ENCODE data around the gene STK38L.
"Not testable (repeated sequence)": the region's sequence is repeated elsewhere in the genome, so short reads cannot be mapped to it uniquely, and the experiment has no call there.

STK38L gene

DNA sequence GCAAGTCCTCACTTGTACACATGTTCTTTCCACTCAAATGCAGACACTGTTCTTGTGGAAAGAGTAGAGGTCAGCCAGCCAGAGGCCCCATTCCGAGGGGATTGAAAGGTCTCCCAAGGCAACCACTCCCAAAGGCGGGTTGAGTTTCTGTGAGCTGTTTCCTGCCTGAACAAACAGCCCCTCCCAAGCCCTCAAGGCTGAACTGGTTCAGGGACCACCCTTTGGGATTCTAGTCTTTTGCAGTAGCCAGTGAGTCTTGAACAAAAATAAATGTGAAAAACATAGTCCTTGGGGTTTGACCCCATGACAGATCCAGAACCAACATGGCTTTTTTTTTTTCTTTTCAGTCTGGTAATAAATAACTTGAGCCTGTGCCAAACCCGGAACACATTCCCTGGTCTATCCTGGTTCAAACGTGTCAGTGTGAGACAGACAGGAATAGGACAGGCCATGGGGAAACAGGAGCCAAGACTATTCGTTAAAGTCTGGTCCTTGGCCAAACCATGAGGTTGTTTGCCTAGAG, 17.6 kb upstream of the STK38L start:
- DNase-seq (ENCODE audit: low read depth) = no peak

GRCh38 chr12:27229367-27229766, 14.7 kb upstream of the STK38L start:
- no peak for DNase-seq (ENCODE audit: low read depth)

GRCh38 chr12:27231374-27231773, 12.7 kb upstream of the STK38L start:
- DNase-seq (ENCODE audit: low read depth) = not testable (repeated sequence)

DNA sequence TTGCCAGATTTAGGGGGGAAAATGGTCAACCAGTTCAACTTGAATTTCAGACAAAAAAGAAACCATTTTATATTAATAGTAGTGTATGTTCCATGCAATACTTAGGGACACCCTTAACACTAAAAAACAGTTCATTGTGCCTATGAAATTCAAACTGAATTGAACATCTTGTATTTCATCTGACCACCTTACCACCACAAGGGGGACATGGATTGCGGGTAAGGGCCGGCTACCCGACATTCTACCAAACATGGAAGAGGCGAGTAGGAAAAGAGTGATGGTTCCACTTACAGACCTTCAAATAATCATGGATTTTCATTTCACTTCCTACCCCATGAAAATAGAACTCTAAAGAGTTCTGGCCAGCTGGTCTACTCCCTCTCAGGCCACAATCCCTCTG, 10.3 kb upstream of the STK38L start:
- peak; percentile 18 for DNase-seq (ENCODE audit: low read depth)

- DNase-seq (ENCODE audit: low read depth) = peak; percentile 67
These were observed 7.6 kb upstream of the STK38L start for GRCh38 chr12:27236498-27236897.

DNA sequence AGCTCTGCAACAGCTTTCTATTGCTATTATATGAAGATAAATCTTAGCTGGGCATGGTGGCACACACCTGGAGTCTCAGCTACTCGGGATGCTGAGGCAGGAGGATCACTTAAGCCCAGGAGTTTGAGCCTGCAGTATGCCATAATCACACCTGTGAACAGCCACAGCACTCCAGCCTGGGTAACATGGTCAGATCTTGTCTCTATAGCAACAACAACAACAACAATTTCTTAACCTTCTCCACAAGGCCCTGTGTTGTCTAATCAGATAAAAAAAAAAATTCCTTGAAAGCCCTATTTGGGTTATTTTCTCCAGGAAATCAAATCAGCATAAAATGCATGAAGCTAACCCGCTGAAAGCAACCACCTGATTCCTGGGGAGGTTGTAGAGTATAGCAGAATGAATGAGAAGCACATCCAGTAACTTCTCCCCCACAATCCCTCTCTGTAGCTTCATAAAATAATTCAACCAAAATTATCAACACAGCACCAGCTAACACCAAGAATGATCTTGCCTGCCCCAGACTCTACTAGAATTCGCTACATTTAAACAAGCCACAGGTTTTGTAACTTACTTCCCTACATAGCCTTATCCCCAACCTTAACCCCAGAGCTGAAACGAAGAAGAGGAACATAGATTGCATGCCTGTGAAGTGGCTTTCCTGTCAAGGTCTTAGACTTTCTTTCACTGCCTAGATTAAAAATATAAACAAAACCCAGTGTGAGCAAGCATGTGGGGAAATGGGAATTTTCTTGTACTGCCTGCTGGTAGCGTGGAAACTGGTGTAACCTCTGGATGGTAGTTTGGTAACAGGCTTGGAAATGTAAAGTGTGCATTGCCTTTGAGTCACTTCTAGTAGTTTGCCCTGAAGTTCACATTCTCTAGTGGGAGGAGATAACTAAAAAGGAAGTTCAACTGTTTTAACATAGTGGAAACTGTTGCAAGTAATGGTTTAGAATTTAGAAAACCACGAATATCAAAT, 6.0 kb upstream of the STK38L start:
- no peak for DNase-seq (ENCODE audit: low read depth)

GRCh38 chr12:27243006-27243405, 1.1 kb upstream of the STK38L start:
- no peak for DNase-seq (ENCODE audit: low read depth)

- DNase-seq (ENCODE audit: low read depth) = peak; percentile 59
These were observed 803 bp downstream of the STK38L start for GRCh38 chr12:27244689-27245488.

GRCh38 chr12:27246141-27246540, 2.1 kb downstream of the STK38L start:
- DNase-seq (ENCODE audit: low read depth) = no peak

- DNase-seq (ENCODE audit: low read depth) = no peak
These were observed 2.7 kb downstream of the STK38L start for GRCh38 chr12:27246774-27247173.

DNA sequence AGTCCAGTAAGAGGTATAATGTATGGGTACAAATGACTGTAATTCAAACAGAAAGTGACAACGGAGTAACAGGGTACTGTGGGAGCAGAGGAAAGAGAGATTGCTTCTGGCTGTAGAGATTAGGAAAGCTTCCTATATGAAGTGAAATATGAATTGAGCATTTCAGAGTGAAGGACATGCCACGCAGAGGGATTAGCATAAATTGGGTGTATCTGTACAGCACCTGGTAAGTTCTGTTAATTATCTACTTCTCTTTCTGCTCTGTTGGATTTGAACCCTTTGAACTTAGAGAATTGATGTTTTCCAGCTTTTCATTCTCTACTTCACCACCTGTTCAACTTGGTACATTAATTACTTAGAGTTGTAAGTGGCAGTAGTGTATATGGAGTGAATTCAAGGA, 8.8 kb downstream of the STK38L start:
- DNase-seq (ENCODE audit: low read depth) = no peak

- no peak for DNase-seq (ENCODE audit: low read depth)
These were observed 9.3 kb downstream of the STK38L start for GRCh38 chr12:27253347-27253746.

DNA sequence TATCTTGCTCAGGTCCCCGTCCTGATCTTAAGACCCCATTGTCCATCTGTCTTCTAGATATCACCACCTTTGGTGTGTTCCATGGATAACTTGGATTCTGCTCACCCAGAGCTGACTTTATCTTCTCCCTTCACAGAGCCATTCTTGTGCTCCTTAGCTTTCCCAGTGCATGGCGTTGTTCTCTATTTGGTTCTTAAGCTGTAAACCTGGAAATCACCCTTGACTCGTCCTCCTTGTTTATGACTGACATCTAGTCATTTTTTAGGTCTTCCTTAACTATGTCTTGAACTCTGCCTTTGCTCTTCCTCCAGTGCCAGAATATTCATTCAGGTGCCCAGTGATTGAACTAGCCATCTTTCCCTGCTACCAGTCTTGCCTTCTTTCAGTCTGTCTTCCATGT, 11.7 kb downstream of the STK38L start:
- no peak for DNase-seq (ENCODE audit: low read depth)

DNA sequence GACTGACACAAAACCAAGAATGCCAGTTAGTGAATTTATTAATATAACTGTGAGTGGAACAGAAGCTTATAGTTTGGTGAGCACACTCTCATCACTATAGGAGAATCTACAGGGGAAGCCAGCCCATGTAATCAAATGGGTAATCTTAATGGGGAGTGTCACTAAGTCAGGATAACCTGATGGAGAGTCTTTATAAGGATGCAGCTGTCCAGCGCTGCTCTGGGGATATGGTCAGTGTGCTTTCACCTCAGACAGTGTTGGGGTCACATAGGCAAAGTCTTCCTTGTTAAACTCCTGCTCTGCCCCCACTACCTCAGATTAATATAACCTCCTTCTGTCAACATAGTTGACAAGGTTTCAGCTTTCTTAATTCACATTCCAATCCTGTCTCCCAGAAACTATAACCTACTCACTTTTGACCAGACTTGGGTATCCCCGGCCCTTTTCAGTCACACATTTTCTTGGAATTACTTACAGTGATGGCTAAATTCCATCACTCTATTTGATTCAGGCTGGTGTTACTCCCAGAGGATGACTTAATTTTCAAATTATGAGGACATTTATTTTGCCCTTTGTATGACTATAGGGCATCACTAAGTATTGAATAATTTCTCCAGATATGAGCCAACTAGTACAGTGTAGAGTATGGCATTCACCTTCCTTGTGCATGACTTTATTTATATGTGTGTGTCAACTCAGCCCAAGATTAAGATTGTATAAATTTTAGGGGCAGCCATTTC, 13.2 kb downstream of the STK38L start:
- DNase-seq (ENCODE audit: low read depth) = no peak

GRCh38 chr12:27260746-27261145, 16.7 kb downstream of the STK38L start:
- peak; percentile 28 for DNase-seq (ENCODE audit: low read depth)

GRCh38 chr12:27261866-27262265, 17.8 kb downstream of the STK38L start:
- no peak for DNase-seq (ENCODE audit: low read depth)

- DNase-seq (ENCODE audit: low read depth) = no peak
These were observed 26.1 kb downstream of the STK38L start for GRCh38 chr12:27270148-27270547.

- DNase-seq (ENCODE audit: low read depth) = no peak
These were observed 27.1 kb downstream of the STK38L start for GRCh38 chr12:27271206-27271605.

- no peak for DNase-seq (ENCODE audit: low read depth)
These were observed 28.4 kb downstream of the STK38L start for GRCh38 chr12:27272373-27273028.

GRCh38 chr12:27273114-27273513, 29.0 kb downstream of the STK38L start:
- DNase-seq (ENCODE audit: low read depth) = no peak

DNA sequence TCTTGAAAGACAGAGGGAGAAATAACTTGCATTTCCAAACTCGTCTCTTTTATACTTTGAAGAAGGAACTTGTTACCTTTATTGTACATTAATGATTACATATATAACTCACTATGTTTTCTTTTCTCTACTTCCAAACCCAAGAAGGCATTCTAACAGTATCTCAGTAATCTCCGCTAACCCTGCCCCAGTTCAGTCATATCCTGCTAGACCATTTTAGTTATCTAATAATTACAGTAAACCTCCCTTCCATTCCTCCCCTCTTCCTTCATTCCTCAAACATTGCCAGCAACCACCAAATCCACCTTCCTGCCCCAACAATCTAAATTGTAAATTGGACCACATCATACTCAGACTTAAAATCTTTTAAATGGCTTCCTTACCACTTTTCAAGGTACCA, 30.6 kb downstream of the STK38L start:
- DNase-seq (ENCODE audit: low read depth) = no peak

GRCh38 chr12:27276275-27276674, 32.2 kb downstream of the STK38L start:
- DNase-seq (ENCODE audit: low read depth) = no peak

All from ELR (cell line).